PC-9 (cell line): ENCODE measurements around the gene PRDM15.

Experiments used
- EZH2 ChIP-seq: fragments of 200-600 bp; sonication (generic); IDR thresholded peaks from 2 replicates; pipeline ENCODE4 v1.8.0; 2017; ENCODE audit warnings: antibody characterized with exemption, low read depth
- TF ChIP-seq, protein P1 (sequence below): fragments of 200-600 bp; sonication (generic); conservative IDR thresholded peaks from 2 replicates; pipeline ENCODE4 v1.6.1; 2017; ENCODE audit warnings: mixed run types, antibody characterized with exemption, mild to moderate bottlenecking, moderate library complexity

DNA sequence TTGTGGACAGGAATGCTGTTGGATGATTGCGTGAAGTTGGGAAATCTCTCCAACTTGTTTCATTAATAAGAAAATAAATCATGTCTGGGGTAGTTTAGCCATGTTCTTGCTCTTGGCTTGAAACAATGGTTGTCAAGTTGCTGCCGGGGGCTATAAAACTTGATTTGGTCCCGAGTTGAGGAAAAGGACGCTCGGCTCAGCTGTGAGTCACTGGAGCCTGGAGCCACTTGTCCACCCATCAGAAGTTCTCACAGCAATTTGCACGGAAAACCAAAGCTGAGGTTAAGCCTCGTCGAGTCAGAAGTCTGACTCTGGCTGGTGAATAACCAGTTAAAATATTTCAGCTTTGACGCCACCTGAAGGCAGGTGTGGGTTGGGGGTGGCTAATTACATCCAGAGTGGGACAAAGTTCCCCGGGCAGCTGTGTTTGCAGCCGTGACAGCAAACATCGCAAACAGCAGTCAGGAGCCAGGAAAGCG is 92.6 kb downstream of the PRDM15 start:
- TF ChIP-seq, protein P1, sequence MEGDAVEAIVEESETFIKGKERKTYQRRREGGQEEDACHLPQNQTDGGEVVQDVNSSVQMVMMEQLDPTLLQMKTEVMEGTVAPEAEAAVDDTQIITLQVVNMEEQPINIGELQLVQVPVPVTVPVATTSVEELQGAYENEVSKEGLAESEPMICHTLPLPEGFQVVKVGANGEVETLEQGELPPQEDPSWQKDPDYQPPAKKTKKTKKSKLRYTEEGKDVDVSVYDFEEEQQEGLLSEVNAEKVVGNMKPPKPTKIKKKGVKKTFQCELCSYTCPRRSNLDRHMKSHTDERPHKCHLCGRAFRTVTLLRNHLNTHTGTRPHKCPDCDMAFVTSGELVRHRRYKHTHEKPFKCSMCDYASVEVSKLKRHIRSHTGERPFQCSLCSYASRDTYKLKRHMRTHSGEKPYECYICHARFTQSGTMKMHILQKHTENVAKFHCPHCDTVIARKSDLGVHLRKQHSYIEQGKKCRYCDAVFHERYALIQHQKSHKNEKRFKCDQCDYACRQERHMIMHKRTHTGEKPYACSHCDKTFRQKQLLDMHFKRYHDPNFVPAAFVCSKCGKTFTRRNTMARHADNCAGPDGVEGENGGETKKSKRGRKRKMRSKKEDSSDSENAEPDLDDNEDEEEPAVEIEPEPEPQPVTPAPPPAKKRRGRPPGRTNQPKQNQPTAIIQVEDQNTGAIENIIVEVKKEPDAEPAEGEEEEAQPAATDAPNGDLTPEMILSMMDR, result no peak
- no peak for TF ChIP-seq EZH2
